H1 (cell line): ENCODE measurements around the gene LCLAT1.

Source experiments
- CTCF ChIP-seq, 3 experiments: IDR thresholded peaks; 1 replicate in 2 of 3; 2 replicates in 1 of 3; pipeline versions ENCODE4 v1.5.1 to v1.6.1; 2011; ENCODE audit warnings: low read length in 3 of 3, mild to moderate bottlenecking in 3 of 3, inconsistent platforms in 2 of 3, low read depth in 1 of 3, moderate library complexity in 1 of 3; ENCODE audit not compliant: insufficient read depth in 1 of 3; ENCODE audit errors: control extremely low read depth in 1 of 3
- POLR2A ChIP-seq, 2 experiments: IDR thresholded peaks; 1 replicate in 1 of 2; 2 replicates in 1 of 2; pipeline ENCODE4 v1.6.1; 2011; ENCODE audit warnings: low read depth in 2 of 2, low read length in 2 of 2, mild to moderate bottlenecking in 2 of 2; ENCODE audit errors: control extremely low read depth in 1 of 2
- RBBP5 ChIP-seq: IDR thresholded peaks from 2 replicates; pipeline ENCODE4 v1.7.1; 2012; ENCODE audit warnings: low read depth, mild to moderate bottlenecking, inconsistent platforms, low read length, moderate library complexity, borderline replicate concordance
- SIN3A ChIP-seq, 2 experiments: IDR thresholded peaks in 1 of 2; conservative IDR thresholded peaks in 1 of 2; 2 replicates each; pipeline ENCODE4 v1.6.1; 2011 to 2012; ENCODE audit warnings: low read length in 2 of 2, improper control_type of control experiment in 1 of 2, low read depth in 1 of 2, mild to moderate bottlenecking in 1 of 2

- TF ChIP-seq POLR2A (IDR thresholded peaks at IDR 0.05; ENCODE audit: control extremely low read depth in 1 of 2, low read depth in 2 of 2, low read length in 2 of 2) (no peak), RBBP5 (no peak), CTCF (IDR thresholded peaks at IDR 0.05; ENCODE audit: control extremely low read depth in 1 of 3, insufficient read depth in 1 of 3, low read depth in 1 of 3, low read length in 3 of 3) (no peak), SIN3A (conservative IDR thresholded peaks at IDR 0.05 in 1 of 2, IDR thresholded peaks at IDR 0.05 in 1 of 2; ENCODE audit: low read depth in 1 of 2, low read length in 2 of 2) (no peak)
These were observed 37.9 kb downstream of the LCLAT1 start for GRCh38 chr2:30484995-30485394.
